ENCODE data around the gene DHRS4.

DNA sequence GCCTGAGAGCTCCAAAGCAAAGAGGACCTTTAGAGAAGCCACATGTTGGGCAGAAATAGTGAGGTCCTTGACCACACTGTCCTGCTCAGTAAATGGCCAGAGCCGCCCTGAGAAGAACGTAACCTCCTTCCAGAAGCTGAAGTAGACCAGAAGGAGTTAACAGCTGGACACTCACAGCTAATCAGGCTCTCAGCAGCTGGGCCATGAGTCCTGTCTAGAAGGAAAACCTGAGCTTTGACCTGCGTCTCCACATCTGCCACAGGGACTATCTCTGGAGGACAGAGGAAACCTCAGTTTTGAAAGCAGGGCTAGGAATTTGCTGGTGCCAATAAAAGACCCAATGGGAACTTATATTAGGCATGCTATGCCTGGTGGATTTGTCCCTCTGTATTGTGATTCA lies 12.3 kb upstream of the DHRS4 start:
- TF ChIP-seq YY1 (IDR thresholded peaks at IDR 0.05; ENCODE audit: insufficient read depth, insufficient read length) = no peak
- no peak for TF ChIP-seq ZNF274 (IDR thresholded peaks at IDR 0.05; ENCODE audit: low read depth, low read length)
- no peak for TF ChIP-seq SUZ12 (IDR thresholded peaks at IDR 0.05; ENCODE audit: extremely low read depth, insufficient read depth, insufficient read length)

All from NT2/D1 (cell line).